Measurements from ENCODE around the gene ULK4.

GRCh38 chr3:41198526-41198925 lies 763.4 kb downstream of the ULK4 start:
- TF ChIP-seq CTCF (IDR thresholded peaks at IDR 0.05 in 8 of 11, conservative IDR thresholded peaks at IDR 0.05 in 3 of 11) (no peak), POLR2AphosphoS5 (IDR thresholded peaks at IDR 0.05) (no peak)

All from spleen (tissue), 7 donors.